Thyroid gland (tissue), 4 donors: ENCODE data around the gene GSN.
A peak's percentile ranks its signal among the peaks of the same experiment; 100 is the strongest.

Experiments used
- CTCF ChIP-seq, 6 experiments: fragments of 200-600 bp in 3 of 6; fragments of 450-650 bp in 3 of 6; sonication (generic) in 3 of 6; IDR thresholded peaks; one replicate each; pipeline ENCODE4 v1.5.1; 2016 to 2019; ENCODE audit warnings: antibody characterized with exemption in 6 of 6, mild to moderate bottlenecking in 2 of 6, inconsistent platforms in 1 of 6, moderate library complexity in 1 of 6
- POLR2A ChIP-seq, 2 donors: fragments of 450-650 bp; IDR thresholded peaks; one replicate each; pipeline ENCODE4 v1.6.1; 2017; ENCODE audit warnings: antibody characterized with exemption in 2 of 2, mild to moderate bottlenecking in 2 of 2, moderate library complexity in 1 of 2

- no peak for TF ChIP-seq CTCF (IDR thresholded peaks at IDR 0.05)
- TF ChIP-seq POLR2A (IDR thresholded peaks at IDR 0.05), result peak in 1 of 2 donors; percentile 25
Observed at GRCh38 chr9:121326130-121326838, 58.3 kb downstream of the GSN start.
